HuH-7 (cell line): ENCODE measurements around the gene NMU.
"Not testable (repeated sequence)": the region's sequence is repeated elsewhere in the genome, so short reads cannot be mapped to it uniquely, and the experiment has no call there.

Source experiments
- DNase-seq: peaks from one replicate; pipeline ENCODE4 v3.0.0; 2011; ENCODE audit warnings: low spot score

Gene NMU, protein sequence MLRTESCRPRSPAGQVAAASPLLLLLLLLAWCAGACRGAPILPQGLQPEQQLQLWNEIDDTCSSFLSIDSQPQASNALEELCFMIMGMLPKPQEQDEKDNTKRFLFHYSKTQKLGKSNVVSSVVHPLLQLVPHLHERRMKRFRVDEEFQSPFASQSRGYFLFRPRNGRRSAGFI

DNA sequence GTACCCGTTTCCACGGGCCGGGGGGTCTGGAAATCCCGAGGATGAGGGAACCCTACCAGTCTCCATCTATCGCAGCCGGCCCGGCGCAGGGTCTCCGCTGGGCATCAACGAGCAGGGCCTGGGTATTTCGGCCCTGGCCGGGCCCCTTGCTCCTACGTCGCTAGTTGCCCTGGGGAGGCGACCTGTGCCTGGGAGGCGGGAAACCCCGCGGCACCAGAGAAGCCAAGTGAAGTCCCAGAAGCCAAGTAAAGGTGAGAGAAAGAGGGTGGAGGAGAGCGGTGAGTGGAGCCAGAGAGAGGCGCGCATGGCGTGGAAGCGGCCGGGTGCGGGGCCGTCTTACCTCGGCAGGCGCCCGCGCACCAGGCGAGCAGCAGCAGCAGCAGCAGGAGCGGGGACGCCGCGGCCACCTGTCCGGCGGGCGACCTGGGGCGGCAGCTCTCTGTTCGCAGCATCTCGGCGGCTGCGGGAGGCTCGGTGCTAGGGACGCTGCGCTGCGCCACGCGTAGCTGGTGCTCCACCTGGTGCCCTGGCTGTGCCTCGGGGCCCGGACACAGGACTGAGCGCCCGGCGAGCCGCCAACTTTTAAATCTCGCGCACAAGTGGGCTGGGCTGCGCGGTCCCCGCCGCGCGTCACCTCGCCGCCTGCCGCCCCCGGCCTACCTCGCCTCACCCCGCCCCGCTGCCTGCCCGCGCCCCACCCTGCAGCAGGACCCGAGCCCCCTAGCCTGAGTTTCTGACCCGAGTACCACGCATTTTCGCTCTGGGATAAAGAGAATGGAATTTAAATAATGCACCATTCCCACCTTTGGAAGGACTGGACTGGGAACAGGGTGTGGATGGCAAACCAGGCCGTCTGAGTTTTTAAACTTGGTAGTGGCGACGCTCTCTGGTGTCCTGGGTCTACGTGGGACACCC, at the start of gene NMU:
Gene NMU, minus strand, starts transcription at position 558 of the 915 bp plus-strand sequence. Its CDS starts 106 bp downstream, at position 452.
- peak; percentile 20 for DNase-seq

DNA sequence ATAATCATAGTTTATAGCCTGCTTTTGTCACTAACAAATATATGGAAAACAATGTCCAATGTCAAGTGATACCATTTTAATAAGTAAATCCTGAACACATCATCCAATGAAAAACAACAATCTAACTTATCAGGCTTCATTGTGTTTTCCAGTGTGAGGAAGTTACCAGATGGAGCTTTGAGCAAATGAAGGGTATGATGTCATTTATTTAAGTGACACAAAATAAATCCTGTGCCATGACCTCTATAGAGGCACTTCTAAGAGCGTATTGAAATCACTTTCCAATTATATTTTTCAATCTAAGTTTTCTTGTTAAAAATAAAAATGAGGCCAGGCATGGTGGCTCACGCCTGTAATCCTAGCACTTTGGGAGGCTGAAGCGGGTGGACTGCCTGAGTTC, 48.2 kb upstream of the NMU start:
- no peak for DNase-seq

DNA sequence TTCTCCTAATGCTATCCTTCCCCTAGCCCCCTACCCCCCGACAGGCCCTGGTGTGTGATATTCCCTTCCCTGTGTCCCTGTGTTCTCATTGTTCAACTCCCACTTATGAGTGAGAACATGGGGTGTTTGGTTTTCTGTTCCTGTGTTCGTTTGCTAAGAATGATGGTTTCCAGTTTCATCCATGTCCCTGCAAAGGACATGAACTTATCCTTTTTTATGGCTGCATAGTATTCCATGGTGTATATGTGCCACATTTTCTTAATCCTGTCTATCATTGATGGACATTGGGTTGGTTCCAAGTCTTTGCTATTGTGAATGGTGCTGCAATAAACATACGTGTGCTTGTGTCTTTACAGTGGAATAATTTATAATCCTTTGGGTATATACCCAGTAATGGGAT, 46.7 kb upstream of the NMU start:
- not testable (repeated sequence) for DNase-seq

DNA sequence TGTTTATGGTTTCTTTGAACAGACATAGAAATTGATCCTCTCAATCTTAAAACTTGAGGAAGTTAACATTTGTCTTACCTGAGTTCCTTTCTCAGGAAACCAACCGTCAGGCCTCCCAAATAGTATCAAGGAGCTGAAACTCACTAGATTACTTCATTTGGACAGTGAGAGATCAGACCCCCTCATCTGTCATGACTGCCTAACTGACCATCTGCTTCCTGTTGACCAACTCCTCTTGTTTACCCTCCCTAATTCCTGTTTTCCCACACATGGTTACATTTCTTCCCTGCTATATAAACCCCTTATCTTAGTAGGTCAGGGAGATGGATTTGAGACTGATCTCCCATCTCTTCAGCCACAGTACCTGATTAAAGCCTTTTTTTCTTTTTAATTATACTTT, 46.2 kb upstream of the NMU start:
- DNase-seq, result no peak

DNA sequence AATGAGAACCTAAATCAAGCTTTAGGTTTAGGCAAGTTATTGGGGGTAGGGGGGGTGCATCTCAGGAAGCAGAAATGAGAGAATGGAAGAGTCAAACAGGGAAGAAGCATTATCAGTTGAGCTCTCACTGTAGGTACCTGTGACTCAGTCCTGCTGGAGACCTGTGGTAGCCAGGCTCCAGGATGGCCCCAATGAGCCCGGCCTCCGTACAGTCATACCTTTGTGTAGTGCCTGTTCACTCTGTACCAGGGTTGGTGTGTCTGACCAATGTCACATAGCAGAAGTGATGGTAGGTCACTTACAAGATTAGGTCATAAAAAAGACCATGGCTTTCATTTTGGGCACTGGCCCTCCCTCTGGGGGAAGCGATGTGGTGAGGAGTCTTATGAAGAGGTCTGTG, 45.3 kb upstream of the NMU start:
- DNase-seq, result no peak

DNA sequence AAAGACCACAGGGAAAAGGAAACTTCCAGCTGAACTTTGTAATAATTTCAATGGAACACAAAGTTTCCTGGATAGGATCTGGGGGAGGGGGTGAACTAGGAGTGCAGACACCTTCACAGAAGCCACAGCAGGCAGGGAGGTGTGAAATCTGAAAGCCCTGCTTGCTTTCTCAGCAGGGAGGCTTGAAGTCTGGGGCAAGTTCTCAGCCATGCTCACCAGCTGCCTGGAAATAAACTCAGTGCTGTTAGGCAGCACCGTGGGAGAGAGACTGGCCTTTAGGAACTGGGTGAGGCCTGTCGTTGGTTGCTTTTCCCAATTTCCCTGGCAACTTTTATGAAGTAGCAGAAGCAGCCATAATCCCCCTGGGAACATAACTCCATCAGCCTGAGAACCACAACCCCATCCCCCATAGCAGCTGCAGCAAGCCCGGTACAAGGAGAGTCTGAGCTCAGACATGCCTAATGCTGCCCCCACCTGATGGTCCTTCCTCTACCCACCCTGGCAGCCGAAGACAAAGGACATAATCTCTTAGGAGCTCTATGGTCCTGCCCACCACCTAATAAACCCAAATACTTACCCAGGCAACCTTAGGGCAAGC, 39.2 kb upstream of the NMU start:
- no peak for DNase-seq

DNA sequence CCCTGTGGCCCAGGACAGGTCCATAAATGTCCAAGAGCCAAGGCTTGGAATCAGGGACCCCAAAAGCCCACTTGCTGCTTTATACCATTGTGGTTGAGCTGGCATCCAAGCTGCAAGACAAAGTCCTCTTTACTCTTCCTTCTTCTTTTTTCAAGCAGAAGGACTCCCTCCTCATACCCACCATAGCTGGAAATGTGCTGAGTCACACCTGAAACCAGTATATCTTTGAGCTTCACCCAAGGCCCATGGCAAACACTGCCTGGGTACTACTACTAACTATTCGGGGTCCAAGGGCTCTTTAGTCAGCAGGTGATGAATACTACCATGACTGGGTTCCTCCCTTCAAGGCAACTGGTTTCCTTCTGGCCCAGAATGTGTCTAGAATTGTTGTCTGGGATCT, 37.3 kb upstream of the NMU start:
- no peak for DNase-seq

DNA sequence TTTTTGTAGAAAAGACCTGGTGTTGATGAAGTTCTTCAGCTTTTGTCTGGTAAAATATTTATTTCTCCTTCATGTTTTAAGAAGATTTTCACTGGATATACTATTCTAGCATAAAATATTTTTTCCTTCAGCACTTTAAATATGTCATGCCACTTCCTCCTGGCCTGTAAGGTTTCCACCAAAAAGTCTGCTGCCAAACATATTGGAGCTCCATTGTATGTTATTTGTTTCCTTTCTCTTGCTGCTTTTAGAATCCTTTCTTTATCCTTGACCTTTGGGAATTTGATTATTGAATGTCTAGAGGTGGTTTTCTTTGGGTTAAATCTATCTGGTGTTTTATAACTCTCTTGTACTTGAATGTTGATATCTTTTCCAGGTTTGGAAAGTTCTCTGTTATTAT, 35.6 kb upstream of the NMU start:
- no peak for DNase-seq

DNA sequence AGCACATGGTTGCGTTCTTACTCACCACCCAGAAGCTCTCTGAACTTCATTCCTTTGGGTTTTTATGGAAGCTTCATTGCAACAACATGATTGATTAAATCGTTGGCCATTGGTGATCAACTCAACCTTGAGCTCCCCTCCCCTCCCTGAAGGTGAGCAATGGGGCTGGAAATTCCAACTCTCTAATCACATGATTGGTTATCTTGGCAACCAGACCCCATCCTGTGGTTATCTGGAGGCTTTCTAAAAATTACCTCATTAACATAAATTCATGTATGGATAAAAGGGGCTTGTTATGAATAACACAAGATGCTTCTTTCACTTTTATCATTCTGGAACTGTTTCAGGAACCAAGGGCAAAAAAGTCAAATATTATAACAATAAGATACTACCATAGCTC, 34.6 kb upstream of the NMU start:
- no peak for DNase-seq

DNA sequence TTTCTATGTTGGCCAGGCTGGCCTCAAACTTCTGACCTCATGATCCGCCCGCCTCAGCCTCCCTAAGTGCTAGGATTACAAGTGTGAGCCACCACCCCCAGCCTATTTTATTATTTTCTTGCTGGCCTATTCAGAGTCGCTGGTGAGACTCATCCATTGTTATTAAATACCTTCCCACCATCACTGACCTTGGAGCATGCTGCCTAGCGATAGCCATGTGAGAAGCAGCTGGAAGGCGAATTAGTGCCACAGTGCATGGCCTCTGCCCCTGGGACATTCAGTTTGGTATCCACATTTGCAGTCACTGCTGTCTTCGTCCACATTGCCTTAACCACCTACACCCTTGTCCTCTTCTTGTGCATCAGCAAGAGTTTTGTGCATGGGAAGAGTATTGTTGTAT, 32.4 kb upstream of the NMU start:
- DNase-seq, result no peak

DNA sequence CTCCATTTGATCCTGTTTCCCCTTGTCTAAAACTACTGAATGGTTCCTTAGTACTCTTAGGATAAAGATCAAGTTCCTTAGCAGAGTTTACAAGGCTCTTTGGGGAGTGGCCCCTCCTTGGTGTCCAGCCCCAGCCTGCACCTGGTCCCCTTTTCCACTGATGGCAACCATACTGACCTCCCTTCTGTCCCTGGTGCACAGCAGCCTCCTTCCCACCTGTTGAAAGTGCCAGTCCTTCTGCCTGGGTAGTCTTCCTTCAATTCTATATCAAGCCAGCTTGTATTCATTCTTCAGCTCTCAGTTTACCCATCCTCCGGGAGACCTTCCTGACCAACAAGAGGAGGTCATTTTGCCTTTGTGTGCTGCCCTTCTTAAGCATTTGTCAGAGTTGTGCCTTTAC, 30.4 kb upstream of the NMU start:
- DNase-seq, result no peak

DNA sequence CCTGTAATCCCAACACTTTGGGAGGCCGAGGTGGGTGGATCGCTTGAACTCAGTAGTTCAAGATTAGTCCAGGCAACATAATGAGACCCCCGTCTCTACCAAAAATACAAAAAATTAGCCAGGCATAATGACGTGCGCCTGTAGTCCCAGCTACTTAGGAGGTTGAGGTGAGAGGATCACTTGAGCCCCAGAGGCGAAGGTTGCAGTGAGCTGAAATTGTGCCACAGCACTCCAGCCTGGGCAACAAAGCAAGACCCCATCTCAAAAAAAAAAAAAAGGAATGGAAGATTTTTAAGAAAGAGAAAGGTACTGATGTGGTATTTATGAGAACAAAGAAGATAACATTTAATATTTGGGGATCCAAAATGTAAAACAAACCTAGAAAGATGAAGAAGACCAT, 27.0 kb upstream of the NMU start:
- DNase-seq, result no peak

DNA sequence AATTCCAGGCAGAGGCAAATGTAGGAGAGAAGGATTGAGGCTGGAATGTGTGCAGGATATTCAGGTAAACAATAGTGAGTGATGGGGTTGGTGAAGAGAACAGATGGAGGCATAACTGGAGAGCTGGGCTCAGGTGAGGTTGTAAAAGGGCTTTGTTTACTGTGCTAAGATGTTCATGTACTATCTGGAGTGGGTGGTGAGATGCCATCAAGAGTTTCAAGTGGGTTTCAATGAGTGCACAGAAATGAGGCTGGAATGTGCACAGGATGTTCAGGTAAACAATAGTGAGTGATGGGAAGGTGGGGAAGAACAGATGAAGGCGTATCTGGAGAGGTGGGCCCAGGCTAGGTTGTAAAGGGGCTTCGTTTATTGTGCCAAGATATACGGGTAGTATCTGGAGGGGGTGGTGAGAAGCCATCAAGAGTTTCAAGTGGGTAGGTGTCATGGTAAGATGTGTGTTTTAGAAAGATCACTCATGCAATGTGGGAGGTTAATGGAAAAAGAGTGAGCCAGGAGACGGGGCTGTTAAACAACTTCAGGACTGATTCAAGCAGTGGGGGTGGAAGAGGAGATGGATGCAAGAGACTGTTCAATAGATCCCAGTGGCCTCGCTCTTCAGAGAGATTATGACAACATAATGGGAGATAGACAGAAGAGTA, 25.4 kb upstream of the NMU start:
- DNase-seq, result no peak

DNA sequence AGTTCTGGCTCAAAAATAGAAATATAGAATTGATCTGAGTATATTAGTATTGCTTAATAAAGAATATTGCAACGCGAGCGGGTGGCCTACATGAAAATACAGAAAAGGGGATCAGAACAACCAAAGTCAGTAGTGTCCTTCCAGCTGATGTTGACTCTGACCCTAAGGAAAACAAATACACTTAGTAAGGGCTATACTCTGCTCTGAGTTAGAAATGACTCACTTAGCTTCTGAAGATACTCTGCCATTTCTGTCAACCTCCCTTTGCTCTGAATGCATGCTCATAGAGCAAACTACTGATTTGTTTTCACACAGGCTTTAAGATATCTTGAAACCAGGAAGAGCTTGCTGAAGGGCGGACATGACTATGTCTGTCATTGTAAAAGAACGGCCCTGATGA, 22.6 kb upstream of the NMU start:
- no peak for DNase-seq

DNA sequence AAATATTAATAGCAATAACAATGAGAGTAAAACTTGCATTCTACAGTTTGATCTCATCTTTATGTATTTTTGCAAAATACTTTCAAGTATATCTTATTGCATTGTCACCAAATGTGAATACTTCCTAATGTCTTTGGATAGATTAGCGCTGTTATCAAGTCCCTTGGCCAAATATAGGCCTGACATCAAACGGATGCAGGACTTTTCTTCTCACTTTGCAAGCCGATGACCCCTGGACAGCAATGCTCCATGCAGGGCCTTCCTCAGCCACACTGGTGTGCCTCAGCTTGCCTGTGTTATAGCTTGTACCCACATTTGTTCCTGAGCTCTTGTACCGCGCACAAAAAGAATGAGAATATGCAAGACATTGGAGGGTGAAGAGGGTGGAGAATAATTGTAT, 18.0 kb upstream of the NMU start:
- DNase-seq, result no peak

DNA sequence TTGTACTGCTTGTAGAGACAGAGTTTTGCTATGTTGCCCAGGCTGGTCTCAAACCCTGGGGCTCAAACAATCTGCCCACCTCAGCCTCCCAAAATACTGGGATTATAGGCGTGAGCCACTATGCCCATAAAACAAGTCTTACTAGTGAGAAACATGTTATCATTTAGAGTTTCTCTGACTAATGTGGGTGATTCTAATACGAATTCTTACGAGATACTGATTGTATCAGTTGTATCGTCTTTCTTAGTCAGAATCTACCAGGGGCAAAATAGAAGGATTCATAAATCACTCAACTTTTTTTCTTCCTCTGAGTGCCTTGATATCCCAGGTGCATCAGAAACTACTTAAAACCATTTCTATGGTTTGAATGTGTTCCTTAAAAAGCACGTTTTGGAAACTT, 14.4 kb upstream of the NMU start:
- DNase-seq, result no peak

DNA sequence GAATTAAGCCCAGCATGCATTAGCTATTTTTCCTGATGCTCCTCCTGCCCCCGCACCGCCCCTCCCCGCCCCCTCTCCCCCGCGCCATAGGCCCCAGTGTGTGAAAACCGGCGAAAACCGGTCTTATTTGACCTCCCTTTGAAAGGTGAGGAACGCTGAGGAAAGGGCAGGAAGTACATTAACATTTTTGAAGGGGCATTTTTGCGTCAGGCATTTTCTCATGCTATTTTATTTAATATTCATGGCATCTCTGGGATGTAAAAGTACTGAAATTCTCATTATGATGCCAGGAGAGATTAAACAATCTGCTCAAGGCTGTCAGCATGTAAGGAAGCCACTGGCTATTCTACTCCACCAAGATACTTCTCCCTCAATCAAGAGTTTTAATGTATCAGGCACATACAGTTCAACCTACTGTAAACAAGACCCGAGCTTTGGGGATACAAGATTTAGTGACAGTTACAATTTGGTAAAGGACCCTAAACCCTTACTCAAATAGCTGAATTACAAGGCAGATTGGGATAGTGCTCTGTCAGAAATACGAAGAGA, 1.2 kb upstream of the NMU start:
- DNase-seq, result no peak

DNA sequence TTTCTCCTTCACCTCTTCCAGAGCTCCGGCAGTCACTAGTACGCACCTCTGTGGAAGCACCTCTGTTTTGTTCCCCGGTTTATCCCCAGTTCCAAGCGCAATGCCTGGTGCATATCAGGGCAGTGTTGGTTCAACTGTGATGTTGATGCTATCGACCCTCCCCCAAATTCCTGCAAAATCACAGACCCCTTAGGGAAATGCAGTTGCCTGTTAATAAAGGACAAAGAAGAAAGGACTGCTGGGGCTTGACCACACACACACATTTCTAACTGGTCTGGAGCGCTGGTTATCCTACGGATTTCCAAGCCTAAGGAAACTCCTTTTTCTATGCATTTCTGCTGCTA, 530 bp upstream of the NMU start:
- no peak for DNase-seq

DNA sequence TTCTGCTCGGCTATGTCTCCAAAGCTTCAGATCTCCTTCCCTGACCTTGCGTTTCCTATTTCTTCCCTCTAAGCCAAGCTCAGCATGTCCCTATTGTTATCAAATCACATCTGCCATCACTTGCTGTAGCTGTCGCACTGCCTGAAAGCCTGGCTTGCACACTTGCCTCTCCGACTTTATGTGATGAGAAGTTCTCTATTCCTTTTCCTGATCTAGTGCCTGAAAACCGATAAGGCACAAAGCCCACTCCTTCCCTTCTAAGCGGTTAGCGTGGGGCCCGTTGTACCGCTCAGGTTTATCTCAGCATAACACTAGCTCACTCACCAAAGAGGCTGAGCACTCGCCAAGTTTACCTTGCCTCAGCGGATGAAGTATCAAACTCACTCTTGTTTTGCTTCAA, 816 bp downstream of the NMU start:
- no peak for DNase-seq

DNA sequence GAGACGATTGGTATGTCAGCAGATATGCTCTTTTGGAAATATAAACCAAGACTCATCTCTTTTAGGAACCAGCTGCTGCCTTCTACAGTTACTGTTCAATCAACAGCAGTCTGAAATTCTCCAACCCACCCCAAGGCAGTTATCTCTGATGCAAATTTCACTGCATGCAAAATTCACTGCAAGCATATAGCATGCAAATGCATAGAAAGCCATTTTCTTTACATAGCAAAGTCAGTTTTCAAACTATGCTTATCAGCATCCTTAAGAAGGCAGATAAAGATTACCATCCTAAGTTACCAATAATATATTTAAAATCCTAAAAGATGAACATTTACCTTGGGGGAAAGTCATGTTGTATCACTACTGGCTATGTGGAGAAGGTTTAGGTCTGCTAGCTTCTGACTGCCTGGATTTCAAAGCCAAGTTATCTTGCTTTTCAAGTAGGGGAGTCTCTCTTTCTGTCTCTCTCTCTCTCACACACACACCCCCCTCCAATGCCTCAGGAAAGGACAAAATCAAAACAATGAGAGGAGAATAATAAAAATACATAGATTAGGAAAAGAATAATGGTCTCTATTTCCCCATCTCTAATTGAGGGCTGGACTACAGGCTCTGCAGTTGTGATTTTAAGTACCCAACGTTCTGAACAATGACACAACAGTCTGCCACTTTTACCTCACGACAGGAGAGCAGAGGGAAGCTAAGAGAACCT, 1.5 kb downstream of the NMU start:
- DNase-seq, result no peak

DNA sequence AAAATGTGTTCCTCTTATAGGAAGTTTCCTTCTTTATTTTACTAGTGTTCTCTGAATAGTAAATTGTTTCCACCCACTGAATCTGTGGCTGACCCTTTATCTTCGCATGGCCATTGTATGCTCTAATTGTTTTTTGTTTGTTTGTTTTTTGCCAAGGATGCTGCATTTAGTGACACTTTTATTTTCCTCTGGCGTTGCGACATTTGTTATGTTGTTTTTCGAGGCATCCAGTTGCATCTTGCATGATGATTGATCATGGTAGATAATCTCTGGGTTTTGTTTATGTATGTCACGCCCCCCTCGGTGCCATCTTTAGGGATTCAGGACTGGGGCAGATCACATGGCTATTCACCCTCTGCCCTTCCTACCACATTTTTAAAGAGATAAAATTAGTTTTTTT, 2.2 kb downstream of the NMU start:
- DNase-seq, result no peak

DNA sequence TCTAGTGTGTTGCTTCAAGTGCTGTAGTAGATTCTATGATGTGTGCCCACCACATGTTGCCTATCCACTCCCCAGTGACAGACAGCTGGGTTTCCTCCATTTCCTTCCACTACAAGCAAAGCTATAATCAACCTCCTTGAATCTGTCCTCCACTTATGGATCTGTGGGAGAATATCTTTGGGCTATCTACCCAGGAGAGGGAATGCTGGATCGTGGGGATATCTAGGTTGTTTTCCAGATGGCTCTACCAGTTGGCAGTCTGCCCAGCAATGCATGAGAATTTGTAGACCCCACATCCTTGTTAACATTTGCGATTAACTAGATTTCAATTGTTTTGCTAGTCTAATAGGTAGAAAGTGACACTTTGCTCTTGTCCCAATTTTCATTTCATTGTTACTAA, 10.3 kb downstream of the NMU start:
- no peak for DNase-seq
